NCI-H526 treated with DMSO at 0.1 percent for 48 hours (cell line): Measurements from ENCODE around the gene PDE11A.

ENCODE experiments used
- DNase-seq: peaks from one replicate; lab custom pipeline; 2025; lab: John Stamatoyannopoulos, UW

PDE11A gene

DNA sequence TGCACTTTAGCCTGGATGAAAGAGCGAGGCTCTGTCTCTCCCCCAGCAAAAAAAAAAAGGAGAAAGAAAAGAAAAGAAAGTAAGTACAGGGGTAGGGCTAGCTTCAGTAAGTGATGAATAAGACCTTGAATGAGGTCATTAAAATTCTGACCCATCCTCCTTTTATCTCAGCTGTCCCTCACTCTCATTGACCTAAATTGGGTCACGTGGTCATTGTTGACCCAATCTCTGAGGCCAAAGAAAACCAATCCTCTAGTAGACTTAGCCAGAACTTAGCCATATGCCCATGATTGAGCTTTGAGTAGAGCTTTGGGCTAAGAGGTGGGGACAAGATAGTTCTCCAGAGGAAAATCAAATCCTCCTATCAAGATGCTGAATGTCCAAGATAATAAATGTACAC lies 149.3 kb downstream of the PDE11A start:
- DNase-seq: no peak

DNA sequence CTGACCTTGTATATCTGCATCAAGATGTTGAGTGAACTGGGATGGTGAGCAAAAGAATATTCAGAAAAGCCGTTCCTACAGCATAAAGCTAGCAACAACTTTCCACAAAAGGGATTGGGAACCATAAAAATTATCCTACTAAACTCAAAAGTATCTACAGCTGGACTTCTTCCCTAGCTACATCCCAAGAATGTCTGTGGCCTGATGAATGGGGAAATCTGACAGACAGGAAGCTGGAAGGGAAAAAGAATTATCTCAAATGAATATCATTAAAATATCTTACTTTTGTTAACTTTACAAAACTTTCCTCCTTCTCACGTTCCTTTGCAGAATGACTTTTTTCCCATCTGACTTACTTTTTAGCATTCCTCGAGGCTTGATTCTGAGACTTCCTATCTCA lies 150.9 kb downstream of the PDE11A start:
- DNase-seq: no peak

DNA sequence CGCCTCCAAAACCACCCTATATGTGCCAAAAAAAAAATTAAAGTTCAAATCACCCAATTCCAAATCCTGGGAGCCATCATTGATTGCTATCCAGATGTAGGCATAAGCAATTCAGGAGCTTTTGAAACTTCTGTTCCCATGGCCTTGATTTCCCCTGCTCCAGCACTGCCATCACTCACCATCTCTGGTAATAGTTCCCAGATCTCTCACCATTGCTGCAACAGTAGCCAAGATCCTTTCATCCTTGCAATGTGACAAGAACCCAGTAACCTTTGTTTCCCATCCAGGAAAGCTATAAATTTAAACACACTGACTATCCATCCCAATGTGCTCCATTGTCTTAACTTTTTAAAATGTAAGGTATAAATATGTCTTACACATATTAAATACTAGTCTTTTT lies 155.4 kb downstream of the PDE11A start:
- DNase-seq: no peak

DNA sequence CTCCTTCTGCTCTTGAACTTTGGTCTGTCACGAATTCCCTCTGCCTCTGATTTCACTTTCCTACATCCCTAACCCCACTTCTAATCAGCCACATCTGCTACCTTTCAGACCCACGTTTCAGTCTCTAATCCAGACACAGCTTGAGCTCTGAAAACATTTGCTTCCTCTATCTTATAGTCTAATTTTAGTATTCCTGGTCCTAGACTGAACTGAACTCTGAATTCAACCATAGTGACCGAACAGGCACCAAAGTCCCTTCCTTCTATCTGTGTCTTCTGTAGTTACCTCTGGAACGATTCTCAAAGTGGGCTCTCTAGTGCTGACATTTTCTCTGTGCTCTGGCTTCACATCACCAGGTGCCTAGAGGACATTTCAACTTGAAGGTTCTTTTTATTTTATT lies 156.2 kb downstream of the PDE11A start:
- no peak for DNase-seq

DNA sequence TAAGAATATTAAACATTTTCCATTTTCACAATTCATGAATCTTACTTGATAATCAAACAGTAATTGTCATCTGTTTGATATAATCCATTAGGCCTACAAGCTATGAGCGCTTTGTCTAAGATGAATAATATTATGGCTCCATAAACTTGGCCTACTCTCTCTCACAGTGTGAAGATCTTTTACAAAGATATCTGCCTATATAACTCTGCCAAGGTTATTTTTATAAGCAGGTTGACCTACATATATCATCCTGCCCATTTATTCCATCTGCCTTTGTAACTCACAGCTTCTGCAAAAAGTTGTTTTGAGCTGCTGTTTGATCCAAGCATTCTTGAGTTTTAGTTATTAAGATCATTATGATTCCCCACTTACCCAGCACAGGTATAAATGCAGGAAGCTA lies 158.3 kb downstream of the PDE11A start:
- DNase-seq: no peak

DNA sequence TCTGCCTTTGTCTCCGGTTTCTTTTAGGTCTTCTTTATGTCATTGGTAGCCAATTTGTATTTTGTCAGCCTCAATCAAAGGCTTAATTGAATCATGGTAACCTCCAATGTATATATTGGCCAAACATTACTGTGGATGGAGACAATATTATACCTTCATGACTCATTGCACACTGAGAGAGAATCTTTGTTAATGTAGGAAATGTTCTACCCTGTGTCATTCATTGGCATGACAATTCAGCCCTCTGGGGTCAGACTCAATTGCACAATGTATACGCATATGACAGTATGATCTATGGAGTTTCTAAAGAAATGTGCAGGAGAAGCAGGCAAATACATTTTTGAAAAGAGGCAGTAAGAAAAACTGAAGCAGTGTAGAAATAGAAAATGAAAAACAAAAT lies 162.6 kb downstream of the PDE11A start:
- DNase-seq: no peak

DNA sequence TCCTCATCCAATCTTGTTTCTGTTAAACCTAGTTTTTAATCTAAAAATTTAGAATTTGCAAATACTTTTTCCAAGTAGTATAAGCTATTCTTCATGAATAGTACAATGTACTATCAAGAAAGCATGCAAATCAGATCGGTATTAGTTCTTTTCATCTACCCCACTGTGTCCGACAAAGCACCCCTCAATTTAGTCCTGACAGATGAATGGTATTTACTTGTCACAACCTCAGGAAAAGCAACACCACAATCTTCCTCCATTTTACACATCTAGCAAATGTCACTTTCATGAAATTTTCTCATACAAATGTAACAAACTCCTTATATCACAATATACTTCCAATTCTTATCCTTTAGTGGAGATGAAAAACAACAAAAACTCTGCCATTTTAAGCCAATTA lies 163.8 kb downstream of the PDE11A start:
- DNase-seq: no peak

DNA sequence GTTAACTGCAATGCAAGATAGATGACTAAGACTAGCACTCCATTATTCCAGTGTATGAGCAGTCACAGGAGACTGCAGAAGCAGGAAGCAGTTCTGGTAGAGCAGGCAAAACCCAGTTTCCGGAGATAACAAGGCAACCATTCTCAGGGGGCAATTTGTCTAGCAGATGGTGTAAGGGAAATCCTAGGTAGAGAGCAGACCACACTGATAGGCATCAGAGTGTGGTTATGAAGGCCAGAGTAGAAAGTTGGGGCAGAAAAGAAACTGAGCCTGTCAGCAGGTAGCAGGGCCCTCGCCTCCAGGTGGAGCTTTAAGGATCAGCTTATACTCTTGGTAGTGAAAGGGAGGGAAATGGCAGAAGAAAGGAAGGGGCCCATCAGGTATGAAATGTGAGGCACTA lies 164.4 kb downstream of the PDE11A start:
- DNase-seq: no peak

DNA sequence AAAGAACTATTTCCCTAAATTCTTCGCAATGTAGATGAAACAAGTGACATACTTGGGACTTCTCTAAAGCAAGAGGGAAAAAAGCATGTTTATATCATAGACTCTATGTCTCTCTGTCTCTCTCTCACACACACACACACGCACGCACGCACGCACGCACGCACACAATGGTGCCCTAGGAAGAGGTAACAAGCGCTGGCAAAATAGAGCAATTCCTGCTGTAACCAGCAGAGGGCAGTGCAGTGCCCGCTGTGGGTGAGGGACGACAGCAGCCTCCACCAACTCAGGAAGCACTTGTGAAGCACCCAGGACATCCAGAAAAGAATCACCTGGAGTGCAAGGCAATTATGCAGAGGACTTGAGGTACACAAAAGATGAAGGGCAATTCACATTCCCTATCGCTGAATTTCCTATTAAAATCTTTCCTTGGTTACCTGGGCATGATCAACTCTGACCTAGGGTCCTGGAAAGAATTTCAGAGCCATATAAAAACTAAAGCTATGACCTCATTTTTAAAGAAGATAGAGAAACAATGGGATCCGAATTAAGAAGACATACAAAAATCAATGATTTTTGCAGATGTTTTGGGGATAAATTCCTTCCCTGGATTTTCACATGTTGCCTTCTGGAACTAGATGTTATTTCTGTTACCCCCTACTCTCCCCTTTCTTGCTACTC lies 166.4 kb downstream of the PDE11A start:
- peak; percentile 37 for DNase-seq

DNA sequence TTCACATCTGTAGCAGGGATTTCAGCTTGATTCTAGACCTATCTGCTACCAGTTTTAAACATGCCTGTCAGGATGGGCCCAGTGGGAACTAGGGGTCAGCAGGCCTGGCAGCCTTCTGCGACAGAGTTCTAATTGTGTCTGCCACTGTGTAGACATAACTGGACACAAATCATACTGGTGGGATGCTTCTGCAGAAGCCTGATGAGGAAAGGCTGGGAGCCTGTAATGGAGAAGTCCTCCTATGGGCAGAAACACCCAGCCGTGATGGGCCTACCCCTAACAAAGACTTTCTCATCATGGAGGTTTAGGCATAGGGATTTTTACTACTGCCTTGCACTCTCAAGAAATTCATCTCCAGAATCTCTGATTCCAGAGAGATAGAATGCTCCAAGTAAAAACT lies 166.9 kb downstream of the PDE11A start:
- no peak for DNase-seq

DNA sequence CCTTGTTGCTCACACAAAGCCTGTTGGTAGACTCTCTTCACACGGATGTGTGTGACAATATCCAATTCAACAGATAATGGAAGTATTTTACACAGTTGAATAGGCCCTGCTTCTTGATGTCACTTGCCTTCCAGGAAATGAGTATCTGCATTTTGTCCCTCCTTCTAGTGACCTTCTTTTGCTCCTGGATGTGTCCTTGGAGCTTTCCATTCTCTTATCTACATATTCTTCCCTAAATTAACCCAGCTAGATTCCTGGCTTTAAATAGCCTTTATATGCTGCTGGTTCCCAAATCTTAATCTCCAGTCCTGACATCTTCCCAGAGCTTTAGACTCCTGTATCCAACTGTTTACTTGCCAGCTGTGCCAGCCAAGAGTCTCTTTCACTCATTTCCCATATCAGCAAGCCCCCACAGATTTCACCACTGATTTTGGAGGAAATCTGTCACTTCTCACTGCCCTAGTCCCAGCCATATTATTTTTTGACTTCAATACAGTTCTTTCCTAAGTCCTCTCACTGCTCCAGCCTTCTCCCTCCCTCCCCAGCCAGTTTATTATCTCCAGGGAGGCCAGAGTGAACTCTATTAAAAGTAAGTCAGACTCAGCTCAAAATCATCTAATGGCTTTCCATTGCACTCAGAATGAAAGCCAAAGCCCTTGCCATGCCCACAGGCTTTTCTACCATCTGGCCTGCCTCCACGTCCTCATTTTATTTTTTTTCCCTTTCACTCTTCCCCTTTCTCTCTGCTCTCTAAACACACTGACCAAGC lies 170.0 kb downstream of the PDE11A start:
- no peak for DNase-seq

DNA sequence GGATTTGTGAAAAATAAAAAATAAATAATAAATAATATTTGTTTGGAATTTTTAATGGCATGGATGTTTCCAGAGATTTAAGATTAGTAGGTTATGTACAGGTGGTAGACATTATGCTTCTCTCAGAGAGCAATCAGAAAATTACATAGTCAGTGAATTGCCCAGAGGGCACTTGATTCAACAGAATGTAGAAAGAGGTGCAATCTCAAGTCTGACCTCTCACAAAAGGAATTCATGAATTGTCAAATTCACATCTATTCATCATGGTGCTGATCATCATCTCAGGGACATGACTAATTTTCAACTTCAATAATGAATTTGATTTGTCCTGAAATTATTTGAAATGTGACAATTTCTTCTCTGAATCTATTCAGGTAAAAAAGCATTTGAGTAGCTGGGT lies 172.5 kb downstream of the PDE11A start:
- DNase-seq: no peak

DNA sequence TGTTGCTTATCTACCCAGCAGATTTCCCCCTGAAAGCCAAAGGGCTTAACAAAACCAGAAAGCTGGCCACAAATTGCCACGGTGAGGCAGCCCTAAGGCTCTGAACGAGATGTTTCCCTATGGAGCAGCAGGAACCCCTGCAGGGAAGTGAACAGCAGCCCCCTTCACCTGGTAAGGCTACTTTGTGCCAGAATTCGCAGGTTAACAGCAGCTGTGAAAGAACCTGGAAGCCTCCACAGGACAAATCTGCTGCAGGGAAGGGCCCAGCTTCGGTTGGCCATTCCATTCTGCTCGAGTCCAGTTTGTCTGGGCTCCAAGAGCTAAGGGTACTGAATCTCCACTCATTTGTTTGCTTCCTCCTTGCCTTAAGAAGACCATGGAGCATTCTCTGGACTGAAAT lies 175.3 kb downstream of the PDE11A start:
- no peak for DNase-seq

DNA sequence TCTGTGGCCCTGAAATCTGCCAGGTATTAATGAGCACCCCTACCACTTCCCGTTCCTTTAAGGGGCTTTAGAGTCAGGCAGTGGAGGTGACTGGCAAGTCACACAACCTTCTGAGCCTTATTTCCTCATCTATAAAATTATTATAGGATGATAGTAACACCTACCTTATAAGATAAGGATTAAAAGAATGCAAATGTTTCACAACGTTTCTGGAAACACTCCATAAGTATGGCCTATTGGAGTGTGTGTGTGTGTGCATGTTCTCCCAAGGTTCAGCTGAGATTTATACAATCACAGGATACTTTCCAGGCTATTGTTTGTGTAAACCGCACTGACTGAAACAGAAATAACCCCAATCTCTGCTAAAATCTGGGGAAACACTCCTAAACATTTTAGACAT lies 176.0 kb downstream of the PDE11A start:
- DNase-seq: no peak

DNA sequence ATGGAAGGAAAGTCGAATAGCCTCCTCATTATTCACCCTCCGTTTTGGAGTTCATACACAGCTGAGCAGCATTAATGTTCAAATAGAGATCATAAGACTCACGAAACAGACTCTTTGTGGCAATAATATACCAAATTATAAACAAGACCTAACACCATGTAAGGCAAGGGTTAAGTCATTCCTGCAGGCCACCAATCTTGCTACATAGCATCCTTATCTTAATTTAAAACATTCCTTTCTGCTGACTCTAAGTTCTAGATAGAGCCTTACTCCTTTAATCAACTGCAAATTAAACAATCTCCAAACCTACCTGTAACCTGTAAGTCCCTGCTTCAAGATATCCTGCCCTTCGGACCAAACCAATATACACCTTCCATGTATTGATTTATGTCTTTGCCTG lies 178.0 kb downstream of the PDE11A start:
- DNase-seq: no peak

DNA sequence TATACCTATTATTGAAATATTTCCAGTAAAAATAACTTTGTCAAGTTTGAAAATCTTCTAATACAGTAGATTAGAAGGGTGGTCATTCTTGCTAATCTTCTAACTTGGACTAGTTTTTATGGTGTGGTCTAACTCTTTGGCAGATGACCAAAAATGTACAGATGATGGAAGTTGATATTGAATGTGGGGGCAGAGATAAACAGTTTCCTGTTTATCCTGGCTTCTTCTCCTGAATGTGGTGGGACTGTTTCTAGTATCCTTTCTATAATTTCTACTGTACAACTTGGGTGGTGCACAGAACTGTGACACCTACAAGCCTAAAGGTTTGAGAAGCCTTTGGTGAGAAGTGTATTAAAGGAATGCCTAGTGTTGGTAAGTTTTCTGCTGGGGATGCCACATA lies 178.7 kb downstream of the PDE11A start:
- no peak for DNase-seq

DNA sequence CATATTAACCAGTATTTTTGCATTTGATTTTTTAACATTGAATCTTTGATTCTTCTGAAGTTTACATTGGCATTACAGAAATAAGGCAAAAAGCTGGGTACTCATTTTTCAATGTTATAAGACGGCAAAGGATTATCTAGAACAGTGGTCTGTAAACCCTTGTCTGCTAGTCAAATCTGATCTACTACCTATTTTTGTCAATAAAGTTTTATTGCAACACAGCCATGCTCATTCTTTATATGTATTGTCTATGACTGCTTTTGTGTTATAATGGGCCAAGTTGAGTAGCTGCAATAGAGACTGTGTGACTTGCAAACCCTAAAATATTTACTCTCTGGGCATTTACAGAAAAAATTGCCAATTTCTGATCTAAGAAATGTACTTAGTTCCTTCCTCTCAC lies 181.0 kb downstream of the PDE11A start:
- DNase-seq: no peak

DNA sequence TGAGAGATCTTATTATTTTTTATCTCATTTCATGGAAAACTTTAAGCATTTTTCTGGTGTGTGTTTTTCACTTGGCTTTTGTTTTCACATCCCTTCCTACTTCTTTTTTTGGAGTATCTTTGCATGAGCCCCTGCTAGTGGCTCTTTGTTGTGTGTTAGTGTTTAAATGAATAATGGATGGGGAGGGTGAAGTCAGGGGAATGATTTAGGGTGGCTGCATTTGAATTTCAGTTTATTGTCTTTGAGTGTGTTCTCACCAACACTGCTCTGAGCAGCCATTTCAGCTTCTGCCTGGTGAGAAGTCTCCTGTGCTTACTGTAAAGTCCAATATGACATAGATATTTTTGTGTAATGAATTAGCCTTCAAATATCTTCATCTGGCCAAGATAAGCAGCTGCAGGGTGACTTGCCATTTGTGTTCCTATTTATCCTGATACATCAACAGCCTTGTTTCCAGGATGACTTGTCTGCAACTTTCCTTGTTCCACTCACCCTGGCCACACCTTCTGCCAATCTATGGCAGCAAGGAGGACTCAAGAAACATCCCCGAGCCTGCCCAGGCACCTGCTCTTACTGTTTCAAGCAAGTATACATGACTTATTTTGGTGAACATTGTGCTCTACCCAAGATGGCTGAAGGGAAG lies 182.6 kb downstream of the PDE11A start:
- DNase-seq: no peak

DNA sequence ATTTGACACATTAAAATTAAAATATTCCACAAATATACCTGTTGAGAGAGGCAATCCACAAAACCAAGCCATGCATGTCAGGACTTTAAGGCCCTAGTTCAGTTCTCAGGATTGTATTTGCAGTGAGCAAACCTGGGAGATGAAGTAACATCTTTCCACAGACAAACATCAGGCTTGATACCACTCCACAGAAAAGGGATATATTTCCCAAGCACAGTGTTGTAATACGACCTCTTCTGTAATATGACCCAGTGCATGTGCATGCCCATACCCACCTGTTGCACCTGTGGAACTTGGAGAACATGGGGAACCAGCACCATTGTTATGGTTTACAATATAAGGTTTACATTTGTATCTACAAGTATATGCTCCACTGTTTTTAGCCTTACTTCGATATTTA lies 184.0 kb downstream of the PDE11A start:
- no peak for DNase-seq

DNA sequence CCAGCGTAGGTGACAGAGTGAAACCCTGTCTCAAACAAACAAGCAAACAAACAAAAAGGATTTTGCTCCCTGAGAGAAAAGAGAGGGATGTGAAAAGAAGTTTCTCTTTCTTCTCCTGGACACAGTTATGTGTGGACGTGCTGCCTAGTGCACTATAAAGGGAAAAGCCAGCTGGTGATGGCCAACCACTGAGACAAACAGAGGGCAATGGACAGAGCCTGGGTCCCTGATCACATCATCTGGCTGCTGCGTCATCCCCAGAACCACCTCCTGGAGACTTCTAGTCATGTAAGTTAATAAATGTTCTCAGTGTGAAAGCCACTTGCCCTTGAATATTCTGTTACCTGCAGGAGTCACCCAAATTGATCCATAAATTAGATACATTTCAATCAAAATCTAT lies 184.9 kb downstream of the PDE11A start:
- DNase-seq: no peak

DNA sequence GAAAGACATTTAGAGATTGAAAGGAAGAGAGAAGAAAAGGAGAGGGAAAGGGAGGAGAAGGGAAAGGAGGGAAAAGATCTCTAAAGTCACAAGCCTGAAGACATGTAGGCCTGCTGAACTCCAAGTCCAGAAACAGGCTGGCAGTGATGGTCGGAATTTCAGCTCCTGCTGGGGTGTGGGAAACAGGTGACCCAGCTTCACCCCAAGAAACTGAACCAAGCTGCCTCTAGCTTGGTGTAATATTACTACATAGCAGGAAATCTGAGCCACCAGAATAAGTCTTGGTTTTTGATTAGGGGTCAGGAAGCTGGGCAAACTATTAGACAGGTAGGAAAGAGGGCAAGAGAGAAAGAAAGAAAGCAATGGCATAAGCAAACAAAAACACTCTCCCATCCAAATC lies 185.8 kb downstream of the PDE11A start:
- no peak for DNase-seq

DNA sequence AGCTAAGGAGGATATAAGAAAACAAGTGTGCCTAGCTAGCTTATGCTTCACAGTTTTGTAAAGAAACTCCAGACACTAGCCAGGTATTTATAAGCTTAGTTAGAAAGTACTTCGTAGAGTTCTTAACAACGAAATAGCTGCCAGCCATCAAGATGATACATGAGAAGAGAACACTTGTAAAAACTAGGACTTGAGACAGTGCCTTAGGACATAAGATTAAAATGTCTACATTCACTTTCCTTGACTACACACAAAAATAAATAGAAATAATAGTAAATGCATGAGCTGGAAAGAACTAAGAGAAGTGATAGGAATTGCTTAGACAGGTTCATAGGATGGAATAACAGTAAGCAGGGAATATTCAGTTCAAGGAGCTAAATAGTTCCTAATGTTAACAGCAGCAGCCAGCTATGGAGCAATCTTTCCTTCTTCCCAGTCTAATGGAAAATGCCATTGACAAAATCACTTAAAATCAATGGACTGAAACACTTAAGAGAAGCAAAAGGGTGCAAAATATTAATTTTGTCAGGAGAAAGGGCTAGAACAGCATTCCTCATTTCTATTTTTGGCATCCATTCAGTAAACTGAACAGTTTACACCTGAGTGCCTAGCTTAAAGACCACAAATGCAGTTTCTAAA lies 186.6 kb downstream of the PDE11A start:
- DNase-seq: no peak

DNA sequence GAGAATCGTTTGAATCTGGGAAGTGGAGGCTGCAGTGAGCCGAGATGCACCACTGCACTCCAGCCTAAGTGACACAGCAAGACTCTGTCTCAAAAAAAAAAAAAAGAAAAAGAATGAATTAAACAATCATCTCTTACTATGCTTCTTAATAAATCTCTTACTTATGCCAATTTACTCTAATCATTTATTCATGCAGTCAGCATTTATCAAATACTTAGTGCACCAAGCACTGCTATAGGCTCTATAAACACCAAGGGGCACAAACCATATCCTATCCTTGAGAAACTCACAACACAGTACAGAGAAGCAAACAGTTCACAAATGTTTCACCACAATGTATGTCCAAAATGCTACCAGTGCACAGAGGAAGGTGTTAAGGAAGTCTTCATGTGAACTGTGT lies 189.4 kb downstream of the PDE11A start:
- no peak for DNase-seq
